B cell (primary cell): Measurements from ENCODE around the gene RNF152. TPM values are rescaled to one million over a fixed set of nuclear protein-coding genes. Genes with fewer than 3 reads are reported as not detected.

Source experiments
- ATAC-seq: fragments of 200-7000 bp; cut with Tn5 transposase; one replicate; pipeline ENCODE4 v1.10.0; 2021; ENCODE audit warnings: low read depth, mild to moderate bottlenecking, moderate number of reproducible peaks, moderate library complexity
- CTCF ChIA-PET: fragments of 350-600 bp; sonication (Branson Sonifier 250); formaldehyde crosslinking; loops from one replicate; lab custom pipeline; 2021; ENCODE audit warnings: antibody characterized with exemption, inconsistent platforms; lab: Charles Lee
- POLR2A ChIA-PET: fragments of 350-600 bp; sonication (Branson Sonifier 250); formaldehyde crosslinking; loops from one replicate; lab custom pipeline; 2021; ENCODE audit warnings: antibody characterized with exemption; lab: Charles Lee
- DNase-seq: peaks from one replicate; pipeline ENCODE4 v3.0.0; 2013
- H2AFZ ChIP-seq: 2 replicates; pipeline ENCODE4 v1.6.1; 2012; ENCODE audit warnings: mild to moderate bottlenecking, low read depth, low read length; ENCODE audit not compliant: insufficient read depth, poor library complexity, severe bottlenecking
- H3K27ac ChIP-seq, 2 donors: 1 replicate in 1 of 2; 2 replicates in 1 of 2; pipeline ENCODE4 v1.5.1; 2012 to 2013; ENCODE audit warnings: low read length in 2 of 2, mild to moderate bottlenecking in 2 of 2, moderate library complexity in 1 of 2
- H3K27me3 ChIP-seq, 4 experiments: fragments of 200-600 bp in 1 of 4; sonication (generic) in 1 of 4; replicated peaks in 1 of 4; 1 replicate in 2 of 4; 2 replicates in 2 of 4; pipeline versions ENCODE4 v1.6.1 to v1.7.0; 2013 to 2016; ENCODE audit warnings: low read length in 3 of 4, mild to moderate bottlenecking in 2 of 4, mixed read lengths in 1 of 4, moderate library complexity in 1 of 4; ENCODE audit not compliant: insufficient read depth in 4 of 4, control insufficient read depth in 3 of 4; ENCODE audit errors: control extremely low read depth in 1 of 4
- H3K36me3 ChIP-seq, 2 experiments: replicated peaks in 1 of 2; 1 replicate in 1 of 2; 2 replicates in 1 of 2; pipeline versions ENCODE4 v1.6.1 to v1.7.1; 2013; ENCODE audit warnings: low read length in 1 of 2; ENCODE audit not compliant: insufficient read depth in 2 of 2, control insufficient read depth in 1 of 2; ENCODE audit errors: control extremely low read depth in 1 of 2, extremely low read depth in 1 of 2
- H3K4me1 ChIP-seq, 2 donors: fragments of 200-600 bp in 1 of 2; sonication (generic) in 1 of 2; 1 replicate in 1 of 2; 2 replicates in 1 of 2; pipeline versions ENCODE4 v1.5.1 to v1.6.1; 2013 to 2017; ENCODE audit warnings: low read length in 2 of 2; ENCODE audit not compliant: control insufficient read depth in 2 of 2, insufficient read depth in 2 of 2
- H3K4me2 ChIP-seq: replicated peaks from 2 replicates; pipeline ENCODE3; 2012; ENCODE audit warnings: mild to moderate bottlenecking, low read depth, low read length; ENCODE audit not compliant: poor library complexity, severe bottlenecking
- H3K4me3 ChIP-seq, 5 experiments: fragments of 200-600 bp in 1 of 5; sonication (generic) in 1 of 5; 1 replicate in 3 of 5; 2 replicates in 2 of 5; pipeline versions ENCODE4 v1.5.1 to v1.7.0; 2011 to 2016; ENCODE audit warnings: low read length in 4 of 5, mild to moderate bottlenecking in 4 of 5, low read depth in 2 of 5, control low read depth in 1 of 5, moderate library complexity in 1 of 5; ENCODE audit not compliant: insufficient read depth in 1 of 5; ENCODE audit errors: control extremely low read depth in 1 of 5, extremely low read depth in 1 of 5
- H3K79me2 ChIP-seq: fragments of 200-600 bp; sonication (generic); one replicate; pipeline ENCODE4 v1.6.0; 2016; ENCODE audit warnings: low read length; ENCODE audit not compliant: control insufficient read depth, insufficient read depth
- H3K9ac ChIP-seq: fragments of 200-600 bp; sonication (generic); 2 replicates; pipeline ENCODE4 v1.6.1; 2017; ENCODE audit warnings: mild to moderate bottlenecking, low read length, moderate library complexity
- H3K9me3 ChIP-seq, 3 donors: one replicate each; pipeline versions ENCODE4 v1.6.1 to v1.7.1; 2013; ENCODE audit warnings: low read length in 2 of 3; ENCODE audit not compliant: control insufficient read depth in 2 of 3, insufficient read depth in 1 of 3; ENCODE audit errors: control extremely low read depth in 1 of 3
- H4K20me1 ChIP-seq: 2 replicates; pipeline ENCODE4 v1.6.0; 2012; ENCODE audit warnings: mild to moderate bottlenecking, low read length; ENCODE audit not compliant: insufficient read depth, control insufficient read depth, poor library complexity, severe bottlenecking
- H3K27ac Mint-ChIP-seq: one replicate; pipeline ENCODE4 v1.8.0; 2021; ENCODE audit warnings: mixed read lengths
- H3K27me3 Mint-ChIP-seq: one replicate; pipeline ENCODE4 v1.8.0; 2021; ENCODE audit warnings: mixed read lengths
- H3K4me1 Mint-ChIP-seq: one replicate; pipeline ENCODE4 v1.8.0; 2021; ENCODE audit warnings: mixed read lengths
- H3K4me3 Mint-ChIP-seq: one replicate; pipeline ENCODE4 v1.8.0; 2021; ENCODE audit warnings: mixed read lengths
- H3K9me3 Mint-ChIP-seq: one replicate; pipeline ENCODE4 v1.8.0; 2022; ENCODE audit warnings: mixed read lengths; ENCODE audit not compliant: insufficient read depth
- EZH2 ChIP-seq: IDR thresholded peaks from 2 replicates; pipeline ENCODE4 v1.6.1; 2012; ENCODE audit warnings: borderline replicate concordance, low read depth, mild to moderate bottlenecking, moderate library complexity, low read length; ENCODE audit not compliant: insufficient read depth, poor library complexity, severe bottlenecking
- WGBS: methylation state at CpG from one replicate; pipeline ENCODE4 v1.1.5; 2013; ENCODE audit warnings: missing lambda C conversion rate; ENCODE audit not compliant: insufficient coverage; 5-methylcytosine and 5-hydroxymethylcytosine counted together
- intact Hi-C: fragments of 100-400 bp; cut with micrococcal nuclease; formaldehyde crosslinking; loops from one replicate; pipeline ENCODE4 v1.10.0; 2022
- polyA plus RNA-seq: library from polyadenylated mRNA; depleted of rRNA; stranded (reverse); fragments of >200 nt; gene quantifications from 2 replicates; pipeline ENCODE4 v1.2.3, GENCODE V29; 2012
- total RNA-seq, 2 donors: library from RNA; stranded (reverse); fragments of 120-200 nt in 1 of 2; gene quantifications; 1 replicate in 1 of 2; 2 replicates in 1 of 2; pipeline versions ENCODE4 v1.2.3 to v1.2.4, GENCODE V29; 2013 to 2022
- TF ChIP-seq, protein P1 (sequence below): fragments of 200-600 bp; IDR thresholded peaks from one replicate; pipeline ENCODE4 v1.8.0; 2022; ENCODE audit warnings: antibody characterized with exemption, mild to moderate bottlenecking

Gene RNF152
- total and polyA plus RNA-seq, 2 donors (not counting 1 experiment from before 2014, with no cell fraction given): 0.49 TPM; not detected in 1

DNA sequence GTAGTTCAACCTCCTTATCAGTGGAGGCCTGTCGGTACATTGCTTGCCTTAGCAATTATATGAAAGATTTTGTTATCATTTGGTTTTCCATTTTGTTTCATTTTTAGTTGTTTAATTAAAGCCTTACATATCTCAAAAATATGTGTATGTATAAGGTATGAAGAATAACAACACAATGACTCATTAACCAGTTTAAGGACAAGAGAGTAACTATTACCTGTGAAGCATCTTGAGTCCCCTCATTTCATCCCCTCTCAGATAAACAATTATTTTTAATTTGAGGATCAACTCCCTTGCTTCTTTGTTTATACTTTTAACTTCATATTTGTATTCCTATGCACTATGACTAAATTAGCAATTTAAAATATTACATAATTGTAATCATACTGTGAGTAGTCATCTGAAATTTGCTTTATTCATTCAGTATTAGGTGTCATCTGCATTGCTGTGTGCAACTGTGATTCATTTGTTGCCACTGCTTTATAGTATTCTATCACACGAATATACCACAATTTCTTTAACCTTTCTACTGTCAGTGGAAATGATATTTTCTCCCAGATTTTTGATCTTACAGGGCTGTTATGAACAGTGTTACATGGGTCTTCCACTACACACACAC, 126.4 kb downstream of the RNF152 start:
- H3K4me3 ChIP-seq: no peak overlapping the region
- no peak overlapping the region for H3K4me2 ChIP-seq
- ChIA-PET CTCF (no interaction called here), POLR2A (no interaction called here)
- H4K20me1 ChIP-seq: no peaks in the 10 kb centered on the region
- H3K27me3 ChIP-seq: no peaks in the 10 kb centered on the region
- no peak overlapping the region for H3K9ac ChIP-seq
- no peaks in the 10 kb centered on the region for H3K9me3 Mint-ChIP-seq
- no peak for DNase-seq
- no peaks in the 10 kb centered on the region for H3K9me3 ChIP-seq
- no CpG with 5 or more reads among the region's 2 CpGs for WGBS
- no peaks in the 10 kb centered on the region for H3K4me1 ChIP-seq
- H3K79me2 ChIP-seq: no peaks in the 10 kb centered on the region
- no peak overlapping the region for H3K27ac ChIP-seq
- intact Hi-C loops: no loop called here
- TF ChIP-seq EZH2: no peak
- TF ChIP-seq, protein P1, sequence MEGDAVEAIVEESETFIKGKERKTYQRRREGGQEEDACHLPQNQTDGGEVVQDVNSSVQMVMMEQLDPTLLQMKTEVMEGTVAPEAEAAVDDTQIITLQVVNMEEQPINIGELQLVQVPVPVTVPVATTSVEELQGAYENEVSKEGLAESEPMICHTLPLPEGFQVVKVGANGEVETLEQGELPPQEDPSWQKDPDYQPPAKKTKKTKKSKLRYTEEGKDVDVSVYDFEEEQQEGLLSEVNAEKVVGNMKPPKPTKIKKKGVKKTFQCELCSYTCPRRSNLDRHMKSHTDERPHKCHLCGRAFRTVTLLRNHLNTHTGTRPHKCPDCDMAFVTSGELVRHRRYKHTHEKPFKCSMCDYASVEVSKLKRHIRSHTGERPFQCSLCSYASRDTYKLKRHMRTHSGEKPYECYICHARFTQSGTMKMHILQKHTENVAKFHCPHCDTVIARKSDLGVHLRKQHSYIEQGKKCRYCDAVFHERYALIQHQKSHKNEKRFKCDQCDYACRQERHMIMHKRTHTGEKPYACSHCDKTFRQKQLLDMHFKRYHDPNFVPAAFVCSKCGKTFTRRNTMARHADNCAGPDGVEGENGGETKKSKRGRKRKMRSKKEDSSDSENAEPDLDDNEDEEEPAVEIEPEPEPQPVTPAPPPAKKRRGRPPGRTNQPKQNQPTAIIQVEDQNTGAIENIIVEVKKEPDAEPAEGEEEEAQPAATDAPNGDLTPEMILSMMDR: no peak
- no peak overlapping the region for H2AFZ ChIP-seq
- no peak overlapping the region for H3K4me3 Mint-ChIP-seq
- H3K27ac Mint-ChIP-seq: no peak overlapping the region
- H3K36me3 ChIP-seq: no peaks in the 10 kb centered on the region
- ATAC-seq: no peak
- H3K27me3 Mint-ChIP-seq: peaks cover 2% of the 10 kb centered on the region
- H3K4me1 Mint-ChIP-seq: no peaks in the 10 kb centered on the region

DNA sequence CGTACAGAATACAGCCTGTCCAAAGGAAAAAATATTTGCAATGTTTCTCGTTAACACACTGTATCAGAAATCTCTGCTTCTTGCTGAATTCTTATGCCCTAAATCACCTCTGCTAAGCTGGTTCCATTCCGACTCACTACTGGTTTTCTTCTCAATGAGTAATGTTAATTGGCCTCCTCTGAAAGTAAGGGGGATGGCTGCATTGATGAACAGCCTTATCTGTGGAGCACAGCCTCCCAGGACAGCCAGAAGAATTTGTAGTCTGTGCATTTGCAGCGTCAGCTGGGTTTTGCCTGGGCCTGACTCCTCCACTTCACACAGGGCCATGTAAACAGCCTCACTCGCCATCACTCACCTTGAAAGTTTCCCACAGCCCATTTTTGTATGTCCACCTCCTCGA, 127.7 kb downstream of the RNF152 start:
- H3K27ac Mint-ChIP-seq: no peak overlapping the region
- Histone ChIP-seq H4K20me1 (no peaks in the 10 kb centered on the region), H3K9ac (no peak overlapping the region), H3K9me3 (no peaks in the 10 kb centered on the region), H2AFZ (no peak overlapping the region), H3K27me3 (no peaks in the 10 kb centered on the region), H3K4me3 (no peak overlapping the region), H3K36me3 (no peaks in the 10 kb centered on the region), H3K79me2 (no peaks in the 10 kb centered on the region), H3K4me1 (no peaks in the 10 kb centered on the region), H3K4me2 (no peak overlapping the region), H3K27ac (no peak overlapping the region)
- ATAC-seq: no peak
- H3K27me3 Mint-ChIP-seq: peaks cover 2% of the 10 kb centered on the region
- ChIA-PET POLR2A (no interaction called here), CTCF (no interaction called here)
- H3K4me1 Mint-ChIP-seq: no peaks in the 10 kb centered on the region
- no peaks in the 10 kb centered on the region for H3K9me3 Mint-ChIP-seq
- H3K4me3 Mint-ChIP-seq: no peak overlapping the region
- 88% methylated on average over 3 of the region's 6 CpGs for WGBS
- no peak for DNase-seq
- intact Hi-C loops: no loop called here
- TF ChIP-seq EZH2: no peak
- TF ChIP-seq, protein P1: no peak
